Measurements from ENCODE around the gene ASXL3.

The ASXL3 gene

DNA sequence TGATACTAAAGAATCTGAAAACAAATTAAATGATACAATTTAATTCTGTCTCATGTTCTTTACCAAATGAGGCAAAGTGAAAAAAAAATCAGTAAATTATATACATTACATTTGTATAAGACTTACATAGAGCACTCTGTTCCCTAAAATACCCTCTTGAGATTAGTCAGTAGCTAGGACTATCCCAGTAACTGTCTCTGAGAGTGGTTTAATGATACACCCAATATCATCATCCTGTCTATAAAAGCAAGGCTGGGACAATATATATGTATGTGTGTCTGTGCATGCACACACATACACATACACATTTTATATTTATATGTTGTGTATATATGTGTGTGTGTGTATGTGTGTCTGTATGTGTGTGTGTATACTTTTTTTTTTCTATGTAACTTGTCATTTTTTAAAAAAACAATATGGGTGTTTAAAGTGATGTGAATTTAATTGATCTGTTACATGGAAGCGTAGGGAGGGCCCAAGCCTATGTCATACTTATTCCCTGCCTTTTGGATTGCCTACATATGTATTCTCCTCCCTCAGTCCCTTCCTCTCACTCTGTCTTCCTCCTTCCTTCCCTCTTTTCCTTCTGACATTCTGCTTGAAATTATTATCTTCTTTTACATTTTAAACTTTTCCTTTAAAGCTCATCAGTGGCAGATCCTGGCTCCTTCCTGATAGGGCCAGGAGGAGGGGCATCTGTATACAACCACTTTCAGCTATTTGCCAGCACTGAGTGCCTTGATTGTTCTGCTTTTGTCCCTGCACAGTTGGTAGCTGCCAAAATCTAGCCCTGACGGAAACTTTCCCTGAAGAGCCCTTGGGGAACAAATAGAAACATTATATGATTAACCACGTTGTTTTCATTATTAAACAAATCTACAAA lies 6.8 kb downstream of the ASXL3 start:
- DNase-seq = no peak

DNA sequence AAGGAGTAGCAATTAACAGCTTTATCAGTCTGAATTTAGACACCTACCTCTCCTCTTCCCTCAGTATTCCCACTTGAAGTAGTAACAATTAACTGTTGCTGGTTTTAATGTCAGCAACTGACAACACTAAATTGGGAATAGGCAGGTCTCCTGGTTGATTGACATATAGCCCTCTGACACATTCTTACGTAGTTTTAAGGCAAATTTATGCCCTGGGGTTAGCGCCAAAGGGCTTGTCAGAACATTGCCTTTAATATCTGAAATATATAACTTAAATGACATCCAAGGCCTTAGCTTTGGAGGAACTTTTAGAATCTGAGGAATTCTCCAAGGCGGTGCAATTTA lies 7.4 kb downstream of the ASXL3 start:
- DNase-seq = no peak

DNA sequence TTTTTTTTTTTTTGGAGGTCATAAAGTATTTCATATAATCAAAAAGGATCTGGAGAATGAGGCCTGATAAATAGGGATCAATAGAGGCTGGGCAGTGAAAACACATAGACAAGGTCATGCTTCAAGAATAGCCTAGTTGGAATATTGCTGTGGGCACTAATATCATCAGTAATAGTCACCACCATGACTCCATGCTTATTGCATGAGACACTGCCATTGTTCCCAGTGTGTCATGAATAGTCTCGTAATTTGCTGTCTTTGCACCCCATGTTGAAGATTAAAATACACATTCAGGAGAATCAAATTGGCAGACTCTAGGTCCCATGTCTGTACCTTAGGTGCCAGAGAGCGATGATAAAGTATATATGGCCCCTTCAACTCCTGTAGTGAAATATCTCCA lies 10.3 kb downstream of the ASXL3 start:
- DNase-seq = no peak

DNA sequence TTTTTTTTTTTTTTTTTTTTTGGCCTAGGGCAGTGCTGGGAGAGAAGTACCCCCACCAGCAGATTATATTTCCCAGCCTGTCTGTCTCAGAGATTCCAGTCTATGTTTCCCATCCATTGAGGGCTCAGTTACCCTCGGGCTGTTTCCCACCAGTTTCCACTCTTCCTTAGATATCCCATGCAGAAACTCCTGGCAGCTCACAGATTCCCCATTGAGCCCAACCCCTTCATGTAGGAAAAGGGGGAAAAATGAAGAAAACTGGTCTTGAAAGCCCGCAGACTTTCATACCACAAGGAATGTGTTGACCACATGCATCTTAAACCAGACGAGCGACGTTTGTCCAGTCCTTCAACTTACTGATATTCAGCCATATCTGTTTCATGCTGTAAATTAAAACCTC lies 15.2 kb downstream of the ASXL3 start:
- DNase-seq = no peak

DNA sequence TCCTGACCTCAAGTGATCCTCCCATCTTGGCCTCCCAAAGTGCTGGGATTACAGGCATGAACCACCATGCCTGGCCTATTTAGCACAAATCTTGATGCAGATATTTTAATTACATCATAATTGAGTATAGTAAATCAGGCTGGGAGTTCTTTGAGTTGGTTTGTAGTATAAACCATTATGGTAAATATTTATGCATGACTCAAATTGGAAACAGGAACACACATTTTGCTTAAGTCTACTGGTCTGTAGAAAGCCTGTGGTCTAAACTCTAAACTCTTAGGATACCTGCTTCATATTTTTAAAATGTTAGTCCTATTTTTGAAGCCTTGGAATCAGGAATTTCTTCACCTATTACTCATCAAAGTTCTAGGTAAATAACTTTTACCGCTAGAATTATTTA lies 16.8 kb downstream of the ASXL3 start:
- no peak for DNase-seq

DNA sequence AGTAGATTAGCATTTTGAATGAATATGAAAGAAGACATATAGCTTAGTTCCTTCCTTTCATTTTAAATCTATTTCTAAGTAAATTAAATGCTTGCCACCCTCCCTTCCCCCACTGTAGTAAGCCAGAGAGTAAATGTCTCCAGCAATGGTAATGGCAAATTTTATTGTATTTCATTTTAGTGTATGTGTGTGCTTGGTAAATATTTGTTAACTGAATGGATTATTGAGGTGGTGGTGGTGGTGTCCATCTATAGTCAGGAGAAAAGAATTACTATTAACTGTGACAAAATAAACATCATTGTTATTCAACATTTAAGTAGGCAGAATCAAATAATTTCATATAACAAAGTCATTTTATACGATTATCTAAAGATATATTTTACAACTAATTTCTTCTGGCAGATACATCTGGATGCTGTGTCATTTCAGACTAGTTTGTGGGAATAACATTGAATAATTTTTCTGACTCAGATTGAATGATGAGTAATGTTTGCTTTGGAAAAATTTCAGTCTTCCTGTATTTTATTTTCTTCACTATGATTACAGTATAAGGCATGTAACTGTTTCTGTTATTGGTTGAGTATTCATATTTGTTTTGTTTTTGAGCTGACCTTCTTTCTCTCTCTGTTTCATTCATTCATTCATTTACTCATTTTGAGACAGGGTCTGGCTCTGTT lies 18.3 kb downstream of the ASXL3 start:
- no peak for DNase-seq

DNA sequence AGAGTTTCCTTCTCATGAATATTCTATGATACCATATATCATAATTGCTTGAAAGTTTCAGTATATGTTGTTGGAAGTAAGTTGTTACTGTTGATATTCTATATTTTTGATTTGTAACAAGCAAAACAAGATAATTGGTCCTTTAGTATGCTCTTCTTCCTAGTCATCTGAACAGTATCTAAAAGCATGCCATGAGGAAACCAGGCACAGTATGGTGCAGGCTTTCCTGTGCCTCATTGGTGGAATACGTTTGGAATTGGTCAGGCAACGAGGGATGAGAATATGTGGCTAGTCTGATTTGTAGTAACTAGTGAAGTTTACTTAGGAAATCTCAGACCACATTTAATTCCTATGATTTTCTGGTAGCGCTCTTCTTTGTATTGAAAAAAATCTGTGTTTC lies 22.8 kb downstream of the ASXL3 start:
- DNase-seq = no peak

DNA sequence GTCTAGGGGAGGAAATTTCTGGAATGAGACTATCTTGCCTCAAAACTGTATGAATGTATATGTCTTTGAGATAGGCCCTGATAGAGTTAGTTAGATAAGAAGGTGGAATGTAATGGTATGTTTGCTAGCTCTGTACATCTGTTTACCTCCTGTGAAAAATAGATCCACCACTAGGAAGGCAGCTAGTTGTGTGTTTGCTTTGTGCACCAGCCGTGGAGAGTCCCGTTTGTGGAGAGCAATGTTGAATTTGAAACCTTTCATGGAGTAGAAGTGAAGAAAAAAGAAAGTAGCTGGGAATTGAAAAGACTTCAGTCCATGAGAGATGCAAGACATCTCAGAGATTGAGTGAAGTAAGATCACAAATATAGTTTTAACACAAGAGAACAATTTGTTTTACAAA lies 25.4 kb downstream of the ASXL3 start:
- DNase-seq = no peak

DNA sequence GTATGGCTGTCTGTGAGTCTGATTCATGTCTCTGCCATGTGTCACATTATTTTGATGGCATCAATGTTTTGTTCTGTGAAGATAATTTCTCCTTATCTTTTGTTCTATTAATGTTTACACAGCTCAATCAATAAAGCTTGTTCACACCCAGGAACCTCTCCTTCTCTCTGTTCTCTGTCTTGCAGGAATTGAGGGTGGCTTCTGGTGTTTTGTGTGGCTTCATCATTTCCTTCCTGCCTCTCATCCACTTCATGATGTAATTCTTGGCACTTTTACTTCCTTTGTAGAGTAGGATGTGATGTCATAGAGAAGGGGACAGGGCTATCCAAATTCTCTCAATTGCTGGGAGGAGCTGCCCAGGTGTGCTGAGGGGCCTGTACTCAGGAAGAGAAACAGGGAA lies 27.2 kb downstream of the ASXL3 start:
- no peak for DNase-seq

DNA sequence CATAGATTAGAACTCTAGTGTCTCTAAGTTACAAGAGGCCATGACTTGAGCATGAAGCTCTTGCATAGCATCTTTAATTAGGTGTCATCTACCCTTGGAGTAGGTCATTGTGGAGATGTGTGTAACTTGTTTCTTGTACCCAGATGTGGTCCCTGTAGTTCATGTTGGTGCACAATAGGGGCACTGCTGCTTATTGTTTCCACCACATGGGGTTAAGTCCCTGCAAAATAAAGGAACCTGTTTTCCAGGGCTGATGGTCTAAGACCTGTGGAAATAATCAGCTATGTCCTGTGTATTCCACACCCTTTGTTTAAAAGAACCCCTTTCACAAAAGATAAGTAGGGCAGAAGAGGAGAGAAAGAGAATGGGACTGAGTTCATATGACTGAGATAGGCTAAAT lies 28.6 kb downstream of the ASXL3 start:
- DNase-seq = no peak

DNA sequence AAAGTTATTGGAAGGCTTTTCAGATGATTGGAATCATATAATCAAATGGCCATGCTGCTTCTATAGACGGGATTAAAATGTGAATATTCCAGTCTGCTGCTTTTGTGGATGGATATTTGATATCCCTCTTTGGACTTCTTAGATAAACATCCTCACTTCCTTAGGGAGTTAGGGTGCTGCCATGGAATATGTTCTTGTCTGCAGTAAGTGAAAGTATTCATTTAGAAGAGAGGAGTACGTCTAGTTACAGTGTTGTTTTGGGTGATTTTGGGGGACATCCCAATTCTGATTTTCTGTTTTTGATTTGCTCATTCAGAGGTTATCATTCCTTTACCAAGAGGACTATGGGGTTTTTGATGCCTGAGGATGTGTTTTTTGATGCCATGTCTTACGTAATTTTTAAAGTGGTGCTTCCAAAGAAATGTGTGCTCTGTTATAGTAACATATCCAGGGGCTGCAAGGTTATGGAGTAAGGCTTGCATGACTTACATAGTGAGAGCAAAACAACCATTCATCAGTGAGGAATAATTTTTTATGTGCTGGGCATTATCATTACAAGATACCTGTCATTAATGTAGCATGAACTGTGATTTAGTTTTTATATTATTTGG lies 33.6 kb downstream of the ASXL3 start:
- DNase-seq = no peak

DNA sequence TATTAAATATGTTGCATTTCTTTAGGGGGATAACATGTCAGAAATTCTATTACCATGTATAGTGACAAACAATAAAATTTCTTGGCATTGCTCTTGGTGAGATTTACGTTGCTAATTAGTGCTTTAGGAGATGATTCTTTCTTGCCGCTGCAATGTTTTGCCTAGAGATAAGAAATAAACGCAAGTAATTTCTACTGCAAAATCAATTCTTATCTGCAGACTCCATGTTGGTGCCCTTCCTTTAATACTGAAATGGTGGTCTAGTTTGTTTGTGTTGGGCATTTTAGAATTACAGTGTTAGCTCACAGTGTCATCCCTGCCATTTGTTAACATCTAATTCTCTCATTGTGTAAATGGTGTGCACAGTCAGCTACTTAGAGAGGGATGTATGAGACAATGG lies 34.6 kb downstream of the ASXL3 start:
- no peak for DNase-seq

DNA sequence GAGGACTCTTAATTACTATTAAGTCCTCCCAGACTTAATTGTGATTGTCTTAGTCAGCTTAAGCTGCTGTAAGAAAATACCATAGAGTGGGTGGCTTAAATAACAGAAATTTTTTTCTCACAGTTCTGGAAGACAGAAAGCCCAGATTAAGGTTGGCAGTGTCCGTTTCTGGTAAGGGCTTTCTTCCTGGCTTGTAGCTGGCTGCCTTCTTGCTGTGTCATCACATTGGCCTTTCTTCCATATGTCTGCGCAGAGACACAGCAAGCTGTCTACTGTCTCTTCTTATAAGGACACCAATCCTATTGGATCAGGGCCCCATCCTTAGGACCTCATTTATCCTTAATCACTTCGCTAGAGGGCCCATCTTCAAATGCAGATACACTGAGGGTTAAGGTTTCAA lies 38.5 kb downstream of the ASXL3 start:
- DNase-seq = no peak

DNA sequence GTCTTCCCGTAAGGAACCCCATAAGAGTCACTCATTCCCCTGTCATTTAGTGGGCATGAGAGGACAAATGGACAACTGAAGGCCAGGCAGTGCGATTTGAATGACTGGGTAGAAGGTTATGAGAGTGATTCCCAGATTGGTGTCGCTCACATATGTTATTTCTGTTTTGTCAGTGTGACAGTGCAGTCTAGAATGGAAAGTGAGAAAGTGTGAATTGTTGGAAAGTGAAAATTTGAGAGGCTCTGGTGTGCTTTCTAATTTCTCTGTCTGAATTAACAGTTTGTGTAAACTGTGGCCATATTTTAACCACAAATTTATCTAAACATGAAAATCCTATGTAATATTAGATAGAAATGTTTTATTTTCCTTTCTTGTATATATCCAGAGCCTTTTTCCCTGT lies 49.1 kb downstream of the ASXL3 start:
- DNase-seq = no peak

DNA sequence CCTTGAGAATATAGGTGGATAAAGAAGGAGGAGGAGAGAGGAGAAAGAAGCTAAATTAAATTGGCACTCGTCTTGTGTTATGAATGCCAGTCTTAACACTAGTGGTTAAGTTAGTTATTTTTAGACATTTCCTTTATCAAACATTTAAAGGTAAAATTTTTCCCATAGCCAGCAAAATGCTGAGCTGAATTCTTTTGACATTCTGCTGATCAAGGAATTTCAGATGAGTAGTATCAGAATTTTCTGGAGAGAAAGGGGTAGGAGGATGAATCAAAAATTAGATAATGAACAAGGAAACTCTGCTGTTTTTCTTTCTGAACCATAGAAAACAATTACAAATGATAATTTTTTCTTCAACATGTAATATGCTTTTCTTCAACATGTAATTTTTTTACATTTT lies 52.5 kb downstream of the ASXL3 start:
- no peak for DNase-seq

DNA sequence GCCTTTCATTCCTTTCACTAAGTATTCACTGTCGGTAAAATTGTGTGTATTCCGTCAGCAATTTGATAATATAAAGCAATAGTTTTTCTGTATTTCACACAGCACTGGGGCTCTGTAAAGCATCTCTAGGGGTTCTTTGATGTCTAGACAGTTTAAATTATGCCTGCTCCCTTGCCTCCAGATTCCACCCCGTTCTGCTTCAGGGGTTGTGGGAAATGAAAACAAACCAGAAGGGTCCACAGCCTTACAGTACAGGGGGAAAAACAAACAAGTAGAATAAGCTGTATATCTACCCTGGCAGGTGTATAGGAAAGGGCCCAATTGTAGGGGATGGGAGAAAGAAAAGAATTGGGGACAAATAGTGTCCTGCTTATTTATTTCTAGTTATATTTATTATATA lies 63.1 kb downstream of the ASXL3 start:
- DNase-seq = no peak

DNA sequence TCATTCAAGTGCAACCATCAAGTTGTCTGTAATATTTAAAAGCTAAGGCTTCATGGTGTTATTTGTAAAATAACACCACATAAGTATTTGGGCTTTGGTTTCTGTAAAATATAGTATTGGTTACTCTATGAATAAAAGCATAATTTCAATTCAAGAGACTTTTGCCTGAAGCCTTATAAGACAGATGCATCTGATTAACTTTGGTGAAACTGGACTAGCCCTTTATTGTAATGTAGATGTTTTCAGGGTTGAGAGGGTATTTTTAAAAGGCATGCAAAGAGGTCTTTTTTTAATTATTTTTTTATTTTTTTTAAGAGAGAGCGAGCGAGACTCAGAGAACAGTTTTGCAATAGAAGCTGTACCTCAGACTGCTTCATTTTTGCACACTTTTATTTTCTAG lies 66.5 kb downstream of the ASXL3 start:
- no peak for DNase-seq

DNA sequence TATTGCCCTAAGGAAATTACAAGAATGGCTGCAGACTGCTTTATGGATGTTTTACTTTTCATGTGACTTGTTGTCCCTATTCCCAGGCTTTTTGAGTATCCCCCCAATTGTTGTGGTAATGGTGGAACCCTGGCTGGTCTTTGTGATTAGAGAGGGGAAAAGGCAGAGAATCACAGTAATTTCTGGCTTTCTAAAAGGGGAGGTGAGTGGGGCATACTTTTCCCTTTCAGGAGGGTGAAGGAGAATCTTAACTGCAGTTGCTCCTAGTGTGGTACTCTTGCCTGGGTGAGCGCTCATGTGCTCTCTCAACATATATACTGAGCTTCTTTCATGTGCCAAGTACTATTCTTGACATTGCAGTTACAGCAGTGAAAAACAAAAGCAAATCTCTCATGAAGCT lies 69.3 kb downstream of the ASXL3 start:
- DNase-seq = no peak

DNA sequence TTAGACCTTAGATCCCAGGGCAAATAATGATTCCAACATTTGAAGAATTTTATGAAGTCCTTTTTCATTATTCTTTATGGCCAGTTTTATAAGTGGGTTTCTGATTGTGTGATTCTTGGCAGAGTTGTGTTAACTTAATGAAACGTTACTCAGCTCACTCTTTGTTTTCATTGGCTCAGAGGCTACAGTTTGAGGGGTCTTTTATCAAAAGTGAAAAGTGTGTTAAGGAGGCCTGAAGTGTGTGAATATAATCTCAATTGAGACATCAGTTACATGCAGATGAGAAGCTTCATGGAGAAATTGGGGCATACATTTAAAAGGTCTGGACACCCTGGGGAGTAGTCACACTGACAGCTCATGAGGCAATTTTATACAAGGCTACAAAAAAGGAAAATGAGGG lies 74.6 kb downstream of the ASXL3 start:
- DNase-seq = no peak

DNA sequence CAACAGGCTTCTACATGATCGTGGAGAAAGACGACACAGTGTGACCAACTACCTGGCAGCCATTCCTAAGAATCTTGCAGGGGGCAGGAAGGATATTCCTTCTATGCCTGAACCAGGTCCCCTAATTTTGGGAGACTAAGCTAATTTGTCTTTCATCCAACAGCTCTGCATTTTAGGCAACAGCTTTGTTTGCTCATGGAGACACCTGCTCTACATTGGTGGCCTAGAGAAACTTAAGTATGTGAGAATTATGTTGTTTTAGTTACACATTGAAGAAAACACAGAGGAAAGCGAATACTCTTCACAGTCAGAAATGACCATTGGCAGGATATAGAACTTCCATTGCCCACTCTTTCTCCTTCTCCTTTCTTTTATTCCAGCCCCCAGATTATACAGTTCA lies 75.2 kb downstream of the ASXL3 start:
- no peak for DNase-seq

DNA sequence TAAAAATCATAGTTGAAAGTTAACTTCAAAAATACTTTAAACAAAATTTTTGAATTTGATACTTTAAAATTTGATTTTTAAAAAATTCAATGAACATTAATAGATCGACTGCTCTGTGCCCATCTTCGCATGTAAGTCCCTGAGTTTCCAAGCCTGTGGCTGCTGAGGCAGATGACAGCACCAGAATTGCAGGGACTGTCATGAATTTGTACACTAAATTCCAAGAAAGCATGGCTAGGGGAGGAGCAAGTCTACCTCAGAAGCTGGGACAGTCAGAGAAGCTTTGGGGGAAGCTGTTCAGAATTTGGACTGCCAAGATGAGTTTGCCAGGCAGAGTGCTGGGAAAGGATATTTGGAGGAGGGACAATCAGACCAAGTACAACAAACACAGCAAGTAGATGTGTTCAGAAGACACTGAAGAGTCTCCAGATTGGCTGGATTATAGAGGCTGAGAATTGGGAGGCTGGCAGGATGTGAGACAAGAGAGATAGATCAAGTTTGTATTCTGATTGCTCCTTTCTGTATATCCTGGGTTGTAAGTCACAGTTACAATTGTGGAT lies 79.0 kb downstream of the ASXL3 start:
- DNase-seq = no peak

DNA sequence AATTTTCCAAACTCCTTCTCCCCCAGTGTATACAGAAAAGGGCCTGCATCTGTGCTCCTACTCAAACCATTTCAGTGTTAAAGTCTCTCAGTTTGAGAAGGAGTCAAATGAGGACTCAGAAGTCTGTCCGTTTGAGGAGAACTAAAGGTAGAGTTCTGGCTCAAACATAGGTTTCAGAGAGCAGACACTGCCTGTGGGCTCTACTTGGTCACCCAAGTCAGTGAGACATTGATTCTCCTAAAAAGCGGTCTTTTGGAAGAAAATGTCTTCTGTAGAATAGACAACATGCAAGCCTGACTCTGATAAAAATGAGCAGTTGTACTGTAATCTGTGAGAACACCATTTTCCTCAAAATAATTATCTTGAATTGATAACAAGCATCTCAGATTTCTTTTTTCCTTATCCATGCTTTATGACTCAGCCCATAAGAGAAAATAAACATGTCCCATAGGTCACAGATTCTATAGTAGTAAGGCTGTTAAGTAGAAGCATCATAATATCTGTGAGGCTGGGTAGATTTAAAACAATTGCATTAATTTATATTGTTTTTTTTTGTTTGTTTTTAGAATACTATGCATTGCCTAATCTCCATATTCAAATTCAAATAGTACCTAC lies 82.8 kb downstream of the ASXL3 start:
- no peak for DNase-seq

DNA sequence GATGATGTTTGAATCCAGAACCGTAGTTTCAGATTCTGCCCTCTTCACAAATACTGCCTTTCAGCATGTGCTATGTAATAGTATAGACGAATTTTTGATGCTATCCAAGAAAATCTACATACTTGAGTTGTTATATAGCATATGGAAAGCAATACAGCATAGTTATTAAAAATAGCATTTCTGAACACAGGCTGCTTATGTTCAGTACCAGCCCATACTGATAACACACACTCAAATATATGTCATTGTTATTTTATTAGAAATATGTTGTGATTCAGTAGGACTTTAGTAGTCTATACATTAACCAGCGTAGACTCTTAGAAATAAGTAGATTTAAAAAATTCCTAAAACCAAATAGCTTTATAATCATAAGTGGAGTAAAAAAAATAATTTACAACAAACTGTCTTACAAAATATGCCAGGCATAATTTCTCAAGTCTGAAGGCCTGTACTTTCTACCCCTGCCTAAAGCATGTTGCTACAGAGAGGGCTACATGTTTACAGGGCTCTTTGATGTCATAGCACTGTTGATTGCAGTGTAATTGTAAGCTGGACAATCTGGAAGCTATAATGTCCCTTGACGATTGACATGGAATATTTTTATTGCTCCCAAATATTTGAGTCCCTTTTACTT lies 86.3 kb downstream of the ASXL3 start:
- DNase-seq = no peak
